ENCODE data around the gene PRKCH.

GRCh38 chr14:61277232-61277631 is 44.1 kb upstream of the PRKCH start:
- no peak for TF ChIP-seq EZH2 (IDR thresholded peaks at IDR 0.05; ENCODE audit: low read length, unreplicated experiment)
- TF ChIP-seq CTCF (conservative IDR thresholded peaks at IDR 0.05; ENCODE audit: low read depth, low read length), result no peak
